HL-60 (cell line): ENCODE data around the gene BCL6.

Experiments
- GABPA ChIP-seq: IDR thresholded peaks from 2 replicates; pipeline ENCODE4 v1.6.1; 2012; ENCODE audit warnings: low read depth
- TF ChIP-seq, protein P1 (sequence below): IDR thresholded peaks from one replicate; pipeline ENCODE4 v1.5.1; 2011; ENCODE audit warnings: low read length, control low read depth, inconsistent platforms; ENCODE audit not compliant: insufficient read depth

GRCh38 chr3:187743195-187744141 lies 1.8 kb downstream of the BCL6 start:
- TF ChIP-seq, protein P1, sequence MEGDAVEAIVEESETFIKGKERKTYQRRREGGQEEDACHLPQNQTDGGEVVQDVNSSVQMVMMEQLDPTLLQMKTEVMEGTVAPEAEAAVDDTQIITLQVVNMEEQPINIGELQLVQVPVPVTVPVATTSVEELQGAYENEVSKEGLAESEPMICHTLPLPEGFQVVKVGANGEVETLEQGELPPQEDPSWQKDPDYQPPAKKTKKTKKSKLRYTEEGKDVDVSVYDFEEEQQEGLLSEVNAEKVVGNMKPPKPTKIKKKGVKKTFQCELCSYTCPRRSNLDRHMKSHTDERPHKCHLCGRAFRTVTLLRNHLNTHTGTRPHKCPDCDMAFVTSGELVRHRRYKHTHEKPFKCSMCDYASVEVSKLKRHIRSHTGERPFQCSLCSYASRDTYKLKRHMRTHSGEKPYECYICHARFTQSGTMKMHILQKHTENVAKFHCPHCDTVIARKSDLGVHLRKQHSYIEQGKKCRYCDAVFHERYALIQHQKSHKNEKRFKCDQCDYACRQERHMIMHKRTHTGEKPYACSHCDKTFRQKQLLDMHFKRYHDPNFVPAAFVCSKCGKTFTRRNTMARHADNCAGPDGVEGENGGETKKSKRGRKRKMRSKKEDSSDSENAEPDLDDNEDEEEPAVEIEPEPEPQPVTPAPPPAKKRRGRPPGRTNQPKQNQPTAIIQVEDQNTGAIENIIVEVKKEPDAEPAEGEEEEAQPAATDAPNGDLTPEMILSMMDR: no peak
- no peak for TF ChIP-seq GABPA
